HG03139 (cell line): ENCODE measurements around the gene ANKRD65.
"Not testable (repeated sequence)": the region's sequence is repeated elsewhere in the genome, so short reads cannot be mapped to it uniquely, and the experiment has no call there.

Experiments
- ATAC-seq: cut with Tn5 transposase; IDR thresholded peaks from one replicate; pipeline ENCODE4 v1.9.1; 2021; ENCODE audit not compliant: unreplicated experiment

The ANKRD65 gene

DNA sequence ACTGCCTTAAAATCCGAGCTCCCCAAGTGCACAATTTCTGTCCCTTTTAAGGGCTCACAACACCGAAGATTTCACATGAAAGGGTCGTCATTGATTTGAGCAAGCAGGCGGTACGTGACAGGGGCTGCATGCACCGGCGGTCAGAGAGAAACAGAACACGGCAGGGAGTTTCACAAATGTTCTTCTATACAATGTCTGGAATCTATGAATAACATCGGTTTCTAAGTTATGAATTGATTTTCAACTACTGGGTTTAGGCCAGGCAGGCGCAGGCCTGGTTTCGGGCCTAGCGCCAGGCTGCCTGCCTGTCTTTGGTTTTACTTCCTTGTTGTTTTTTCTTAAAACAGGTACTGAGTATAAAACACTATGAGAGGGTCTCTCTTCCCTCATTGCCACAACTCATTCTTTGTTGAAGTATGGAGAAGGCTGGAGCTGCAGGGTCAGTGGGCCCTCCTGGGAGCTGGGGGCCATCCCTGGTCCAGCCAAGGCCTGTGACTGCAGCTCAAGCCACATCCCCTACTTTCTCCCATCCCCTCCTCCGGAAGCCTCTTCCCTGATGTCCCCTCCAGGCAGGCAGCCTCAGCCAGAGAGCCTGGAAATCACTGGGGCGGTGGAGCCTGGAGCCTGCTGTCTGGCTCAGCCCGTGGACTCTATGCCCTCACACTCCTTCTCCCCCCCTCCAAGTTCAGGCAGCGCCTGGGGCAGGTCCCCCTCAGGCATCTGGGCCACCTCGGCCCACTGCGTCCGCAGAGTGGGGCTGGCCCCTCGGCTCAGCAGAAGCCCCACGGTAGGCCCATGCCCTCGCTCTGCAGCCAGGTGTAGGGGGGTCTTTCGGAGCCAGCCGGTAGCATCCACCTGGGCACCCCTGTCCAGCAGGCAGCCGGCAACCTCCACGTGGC lies 2.4 kb downstream of the ANKRD65 start:
- no peak for ATAC-seq

DNA sequence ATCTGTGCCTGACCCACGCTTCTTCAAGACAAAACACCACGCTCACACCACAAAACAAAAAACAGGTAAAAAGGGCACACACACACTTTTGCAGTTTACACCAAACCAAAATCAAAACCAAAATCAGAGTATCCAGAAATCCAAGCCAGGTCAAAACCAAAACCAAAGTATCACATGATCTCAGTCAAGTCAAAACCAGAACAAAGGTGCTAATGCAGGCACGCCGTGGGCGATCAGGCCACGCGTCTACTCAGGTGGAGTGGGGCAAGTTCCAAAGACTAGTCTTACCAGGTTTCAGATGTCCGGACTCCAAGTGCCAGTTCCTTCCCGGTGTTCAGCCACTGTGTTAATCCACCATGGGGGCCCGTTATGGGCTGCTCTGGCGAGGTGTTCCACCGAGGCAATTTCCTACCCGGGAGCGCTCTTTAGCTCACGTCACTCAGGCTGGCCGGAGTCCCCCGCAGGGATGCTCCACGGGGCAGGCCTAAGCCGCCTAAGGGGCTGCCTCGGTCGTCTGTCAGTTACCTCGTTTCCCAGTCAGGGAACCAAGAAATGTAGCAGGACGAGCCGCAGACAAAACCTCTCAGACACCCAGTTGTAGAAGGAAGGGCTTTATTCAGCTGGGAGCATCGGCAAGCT lies 3.1 kb downstream of the ANKRD65 start:
- not testable (repeated sequence) for ATAC-seq

DNA sequence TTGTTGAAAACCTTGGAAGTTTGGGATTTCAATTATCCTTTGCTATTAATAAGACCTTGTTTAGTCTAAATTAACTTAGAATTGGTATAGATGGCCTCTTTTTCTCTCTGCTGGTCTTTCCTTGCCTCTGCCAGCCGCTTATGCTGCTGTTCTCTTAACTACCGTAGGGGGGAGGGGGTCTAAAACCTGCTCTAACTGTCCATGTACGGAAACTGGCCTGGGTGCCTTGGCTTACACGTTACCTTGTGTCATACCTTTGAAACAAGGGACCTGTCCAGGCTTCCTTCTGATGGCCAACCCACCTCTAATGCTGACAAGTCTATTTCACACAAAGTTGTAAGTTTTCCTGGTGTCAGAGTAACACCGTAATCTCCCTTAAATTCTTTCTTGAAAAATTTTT lies 3.7 kb downstream of the ANKRD65 start:
- not testable (repeated sequence) for ATAC-seq

DNA sequence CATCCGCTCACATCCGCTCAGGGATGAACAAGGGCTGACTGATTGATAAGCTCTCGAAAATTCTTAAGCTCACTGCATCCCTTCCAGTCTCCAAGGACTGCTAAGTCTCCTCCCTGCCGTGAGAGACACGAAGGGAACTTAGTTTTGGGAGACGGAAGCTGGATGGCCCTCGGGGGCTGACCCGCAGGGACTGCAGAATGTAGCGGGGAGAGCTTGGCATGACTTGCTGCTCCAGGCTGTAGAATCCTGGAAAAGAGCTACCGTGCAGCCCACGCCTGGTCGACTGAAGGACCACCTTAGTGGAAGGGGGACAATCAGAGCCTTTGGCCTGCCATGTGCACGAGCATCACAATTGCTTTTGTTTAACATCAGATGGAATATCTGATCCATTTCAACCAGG lies 5.3 kb downstream of the ANKRD65 start:
- no peak for ATAC-seq

DNA sequence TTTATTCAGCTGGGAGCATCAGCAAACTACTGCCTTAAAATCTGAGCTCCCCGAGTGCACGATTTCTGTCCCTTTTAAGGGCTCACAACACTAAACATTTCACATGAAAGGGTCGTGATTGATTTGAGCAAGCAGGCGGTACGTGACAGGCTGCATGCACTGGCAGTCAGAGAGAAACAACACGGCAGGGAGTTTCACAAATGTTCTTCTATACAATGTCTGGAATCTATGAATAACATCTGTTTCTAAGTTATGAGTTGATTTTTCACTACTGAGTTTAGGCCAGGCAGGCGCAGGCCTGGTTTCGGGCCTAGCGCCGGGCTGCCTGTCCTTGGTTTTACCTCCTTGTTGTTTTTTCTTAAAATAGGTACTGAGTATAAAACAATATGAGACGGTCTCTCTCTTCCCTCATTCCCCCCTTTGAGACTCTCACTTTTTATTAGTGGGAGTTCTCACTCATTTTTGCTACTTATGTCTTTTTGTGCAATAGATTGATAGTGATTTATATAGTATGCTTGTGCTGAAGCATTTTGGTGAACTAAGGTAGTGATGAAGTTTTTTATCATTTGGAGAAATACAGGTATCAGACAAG lies 8.7 kb downstream of the ANKRD65 start:
- not testable (repeated sequence) for ATAC-seq

DNA sequence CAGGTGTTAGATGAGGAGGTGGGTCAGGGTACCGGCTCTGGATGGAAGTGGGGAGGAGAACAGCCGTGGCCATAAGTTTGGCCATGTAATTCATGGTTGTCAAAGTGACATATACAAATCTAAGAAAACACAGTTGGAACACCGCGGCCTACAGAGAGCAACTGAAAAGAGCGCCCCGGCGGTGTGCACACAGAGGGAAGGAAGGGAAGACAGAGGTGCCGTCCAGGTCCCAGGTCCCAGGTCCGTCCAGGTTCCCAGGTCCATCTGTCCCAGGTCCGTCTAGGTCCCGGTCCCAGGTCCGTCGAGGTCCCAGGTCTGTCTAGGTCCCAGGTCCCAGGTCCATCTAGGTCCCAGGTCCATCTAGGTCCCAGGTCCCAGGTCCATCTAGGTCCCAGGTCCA lies 9.4 kb downstream of the ANKRD65 start:
- ATAC-seq: no peak

DNA sequence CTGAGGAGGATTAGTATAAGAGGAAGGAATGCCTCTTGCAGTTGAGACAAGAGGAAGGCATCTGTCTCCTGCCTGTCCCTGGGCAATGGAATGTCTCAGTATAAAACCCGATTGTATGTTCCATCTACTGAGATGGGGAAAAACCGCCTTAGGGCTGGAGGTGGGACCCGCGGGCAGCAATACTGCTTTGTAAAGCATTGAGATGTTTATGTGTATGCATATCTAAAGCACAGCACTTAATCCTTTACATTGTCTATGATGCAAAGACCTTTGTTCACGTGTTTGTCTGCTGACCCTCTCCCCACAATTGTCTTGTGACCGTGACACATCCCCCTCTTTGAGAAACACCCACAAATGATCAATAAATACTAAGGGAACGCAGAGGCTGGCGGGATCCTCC lies 10.8 kb downstream of the ANKRD65 start:
- ATAC-seq: not testable (repeated sequence)

DNA sequence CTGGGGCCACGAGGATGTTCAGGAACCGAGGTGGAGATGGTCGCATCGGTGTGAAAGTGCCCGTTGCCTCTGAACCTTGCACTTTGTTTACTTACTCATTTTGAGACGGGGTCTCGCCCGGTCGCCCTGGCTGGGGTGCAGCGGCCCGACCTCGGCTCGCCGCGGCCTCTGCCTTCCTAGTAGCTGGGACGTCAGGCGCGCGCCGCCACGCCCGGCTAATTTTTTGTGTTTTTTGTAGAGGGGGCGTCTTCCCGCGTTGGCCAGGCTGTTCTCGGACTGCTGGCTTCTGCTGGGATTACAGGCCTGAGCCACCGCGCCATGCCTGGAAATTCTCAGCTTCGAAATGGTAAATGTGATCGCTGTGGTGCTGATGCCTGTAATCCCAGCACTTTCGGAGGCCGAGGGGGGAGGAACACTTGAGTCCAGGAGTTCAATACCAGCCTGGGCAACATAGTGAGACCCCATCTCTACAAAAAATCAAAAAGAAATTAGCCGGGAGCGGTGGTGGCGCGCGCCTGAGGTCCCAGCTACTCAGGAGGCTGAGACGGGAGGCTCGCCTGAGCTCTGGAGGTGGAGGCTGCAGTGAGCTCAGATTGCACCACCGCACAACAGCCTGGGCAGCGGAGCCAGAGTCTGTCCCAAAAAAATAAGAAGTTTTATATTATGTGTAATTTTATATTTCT lies 13.3 kb downstream of the ANKRD65 start:
- peak; percentile 22 for ATAC-seq

DNA sequence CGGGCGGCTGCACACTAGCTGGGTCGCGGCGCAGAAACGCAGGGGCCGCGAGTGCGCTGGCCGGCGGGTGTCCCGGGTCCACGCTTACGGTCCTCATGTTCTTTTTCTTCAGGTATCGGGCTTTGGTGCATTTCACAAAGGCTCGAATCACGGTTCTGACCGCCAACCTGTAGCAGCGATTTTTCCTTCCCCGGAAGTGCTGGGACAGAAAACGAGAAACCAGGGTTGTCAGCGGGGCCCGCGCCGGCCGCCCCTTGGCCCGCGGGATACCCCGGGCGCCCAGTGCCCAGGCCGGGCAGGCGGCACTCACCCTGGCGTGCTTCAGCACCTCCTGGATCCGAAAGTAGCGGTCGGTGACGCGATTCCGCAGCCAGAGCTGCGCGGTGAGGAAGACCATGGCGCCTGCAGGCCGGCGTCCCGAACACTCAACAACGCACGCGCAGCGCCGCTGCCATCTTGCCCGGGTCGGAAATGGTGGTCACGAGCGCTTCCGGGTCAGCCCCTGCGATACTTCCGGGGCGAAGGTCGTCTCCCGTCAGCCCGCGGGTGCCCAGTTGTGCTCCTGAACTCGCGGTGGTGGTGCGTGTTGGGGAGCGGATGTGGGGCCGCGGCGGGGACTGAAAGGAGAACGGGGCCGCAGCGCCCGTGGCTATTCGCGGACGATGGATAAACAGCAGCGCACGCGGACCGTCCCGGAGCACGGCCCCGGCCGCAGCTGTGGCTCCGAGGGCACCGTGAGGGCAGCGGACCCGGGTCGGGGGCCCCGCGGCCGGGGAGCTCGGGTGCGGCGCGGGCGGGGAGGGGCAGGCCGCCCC lies 14.0 kb downstream of the ANKRD65 start, which contains the start of gene MRPL20:
Gene MRPL20 (minus strand): TSS at position 473 of the 815 bp plus-strand sequence. CDS start 76 bp downstream, at position 397.
- peak; percentile 85 for ATAC-seq

DNA sequence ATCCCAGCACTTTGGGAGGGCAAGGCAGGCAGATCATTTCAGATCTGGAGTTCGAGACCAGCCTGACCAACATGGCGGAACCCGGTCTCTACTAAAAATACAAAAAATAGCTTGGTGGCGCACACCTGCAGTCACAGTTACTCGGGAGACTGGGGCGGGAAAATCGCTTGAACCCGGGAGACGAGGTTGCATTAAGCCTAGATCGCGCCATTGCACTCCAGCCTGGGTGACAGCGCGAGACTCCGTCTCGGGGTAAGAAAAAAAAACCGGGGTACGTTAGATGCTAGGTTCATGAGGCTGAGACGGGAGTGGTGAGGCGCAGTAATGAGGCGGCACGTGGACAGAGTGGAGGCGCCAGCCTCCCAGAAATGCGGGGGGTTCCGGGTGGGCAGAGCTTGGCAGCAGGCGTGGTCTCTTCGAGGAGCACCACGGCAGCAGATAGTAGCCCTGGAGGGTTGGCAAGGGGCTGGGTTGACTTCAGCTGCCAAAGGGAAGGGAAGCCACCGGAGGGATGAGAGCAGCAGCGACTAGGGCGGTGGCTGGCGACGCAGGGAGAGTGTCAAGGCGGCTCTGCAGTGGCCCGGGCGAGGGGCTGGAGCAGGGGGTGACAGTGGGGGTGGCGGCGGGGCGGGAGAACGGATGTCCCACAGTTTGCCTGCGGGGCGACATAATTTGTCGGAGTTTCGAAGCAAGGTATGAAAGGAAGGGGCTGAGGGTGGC lies 14.8 kb downstream of the ANKRD65 start:
- ATAC-seq: no peak

DNA sequence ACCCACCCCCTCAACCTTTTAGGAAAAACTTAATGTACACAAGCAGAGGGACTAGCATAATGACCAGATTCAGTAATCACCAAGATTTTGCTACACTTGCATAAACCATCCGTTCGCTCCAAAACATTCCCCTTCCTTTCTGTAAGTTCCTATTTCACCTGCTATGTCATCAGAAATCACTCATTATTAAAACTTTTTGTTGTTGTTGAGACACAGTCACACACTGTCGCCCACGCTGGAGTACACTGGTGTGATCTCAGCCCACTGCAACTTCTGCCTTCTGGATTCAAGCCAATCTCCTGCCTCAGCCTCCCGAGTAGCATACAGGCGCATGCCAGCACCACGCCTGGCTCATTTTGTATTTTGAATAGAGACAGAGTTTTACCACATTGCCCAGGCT lies 17.4 kb downstream of the ANKRD65 start:
- no peak for ATAC-seq

DNA sequence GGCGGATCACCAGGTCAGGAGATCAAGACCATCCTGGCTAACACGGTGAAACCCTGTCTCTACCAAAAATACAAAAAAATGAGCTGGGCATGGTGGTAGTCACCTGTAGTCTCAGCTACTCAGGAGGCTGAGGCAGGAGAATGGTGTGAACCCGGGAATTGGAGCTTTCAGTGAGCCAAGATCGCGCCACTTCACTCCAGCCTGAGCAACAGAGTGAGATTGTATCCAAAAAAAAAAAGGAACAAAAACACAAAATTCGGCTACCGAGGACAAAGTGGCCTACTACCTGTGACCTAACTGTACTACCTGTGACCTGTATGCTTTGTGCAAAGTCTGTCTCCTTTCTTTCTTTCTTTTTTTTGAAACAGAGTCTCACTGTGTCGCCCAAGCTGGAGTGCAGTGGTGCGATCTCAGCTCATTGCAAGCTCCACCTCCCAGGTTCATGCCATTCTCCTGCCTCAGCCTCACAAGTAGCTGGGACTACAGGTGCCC lies 18.1 kb downstream of the ANKRD65 start:
- ATAC-seq: not testable (repeated sequence)

DNA sequence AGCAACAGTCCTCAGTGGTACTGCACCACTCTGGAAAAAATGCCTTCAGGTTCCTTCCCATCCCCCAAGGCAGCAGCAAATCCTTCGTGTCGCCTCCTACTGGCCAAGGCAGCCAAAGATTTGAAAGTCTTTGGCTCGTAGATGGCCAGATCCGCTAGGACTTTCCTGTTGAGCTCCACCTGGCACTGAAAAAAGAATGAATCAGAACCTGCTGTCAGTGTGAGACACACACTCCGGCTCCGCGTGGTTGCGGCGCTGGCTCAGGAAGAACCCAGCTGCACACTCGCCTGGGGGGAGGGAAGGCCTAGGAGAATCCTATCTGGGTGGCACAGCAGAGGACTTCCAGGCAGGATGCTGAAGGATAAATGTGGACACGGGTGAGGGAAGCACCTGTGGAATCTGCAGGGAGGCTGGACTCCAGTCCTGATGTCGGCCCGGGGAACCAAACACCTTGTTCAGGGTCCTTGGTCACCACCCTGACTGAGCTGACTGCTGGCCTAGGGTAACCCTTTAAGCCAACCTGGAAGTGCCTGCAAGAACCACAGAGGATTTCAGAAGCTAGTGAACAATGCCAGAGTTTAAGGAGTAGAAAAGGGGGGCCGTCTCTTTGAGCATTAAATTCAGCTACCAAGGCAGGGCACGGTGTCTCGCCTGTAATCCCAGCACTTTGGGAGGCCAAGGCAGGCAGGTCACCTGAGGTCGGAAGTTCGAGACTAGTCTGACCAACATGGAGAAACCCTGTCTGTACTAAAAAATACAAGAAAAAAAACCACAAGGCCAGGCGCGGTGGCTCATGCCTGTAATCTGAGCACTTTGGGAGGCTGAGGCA lies 18.8 kb downstream of the ANKRD65 start:
- no peak for ATAC-seq

DNA sequence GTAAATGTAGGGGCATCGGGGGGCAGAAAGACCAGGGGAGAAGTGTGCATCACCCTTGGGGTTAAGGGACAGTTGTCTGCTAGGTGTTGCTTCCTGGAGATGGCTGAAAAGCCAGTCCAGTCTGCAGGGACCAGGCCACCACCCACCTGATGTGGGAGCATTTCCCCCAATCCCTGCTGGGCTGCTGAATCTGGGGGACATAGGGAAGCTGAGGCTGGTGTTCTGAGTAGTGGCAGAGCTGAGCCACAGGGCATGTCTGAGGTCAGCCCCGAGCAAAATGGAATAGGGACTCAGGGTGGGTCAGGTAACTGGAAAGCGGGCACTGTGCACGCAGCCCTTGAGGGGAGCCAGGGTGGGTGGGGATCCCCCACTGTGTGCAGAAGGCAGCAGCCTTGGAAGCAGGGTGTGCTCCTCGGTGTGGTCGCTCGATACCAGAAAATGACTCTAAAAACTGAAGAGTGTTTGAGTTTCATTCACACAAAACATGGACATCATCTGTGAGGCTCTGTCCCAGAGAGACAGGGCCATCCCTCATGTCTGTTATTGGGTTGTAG lies 19.5 kb downstream of the ANKRD65 start:
- ATAC-seq: no peak

DNA sequence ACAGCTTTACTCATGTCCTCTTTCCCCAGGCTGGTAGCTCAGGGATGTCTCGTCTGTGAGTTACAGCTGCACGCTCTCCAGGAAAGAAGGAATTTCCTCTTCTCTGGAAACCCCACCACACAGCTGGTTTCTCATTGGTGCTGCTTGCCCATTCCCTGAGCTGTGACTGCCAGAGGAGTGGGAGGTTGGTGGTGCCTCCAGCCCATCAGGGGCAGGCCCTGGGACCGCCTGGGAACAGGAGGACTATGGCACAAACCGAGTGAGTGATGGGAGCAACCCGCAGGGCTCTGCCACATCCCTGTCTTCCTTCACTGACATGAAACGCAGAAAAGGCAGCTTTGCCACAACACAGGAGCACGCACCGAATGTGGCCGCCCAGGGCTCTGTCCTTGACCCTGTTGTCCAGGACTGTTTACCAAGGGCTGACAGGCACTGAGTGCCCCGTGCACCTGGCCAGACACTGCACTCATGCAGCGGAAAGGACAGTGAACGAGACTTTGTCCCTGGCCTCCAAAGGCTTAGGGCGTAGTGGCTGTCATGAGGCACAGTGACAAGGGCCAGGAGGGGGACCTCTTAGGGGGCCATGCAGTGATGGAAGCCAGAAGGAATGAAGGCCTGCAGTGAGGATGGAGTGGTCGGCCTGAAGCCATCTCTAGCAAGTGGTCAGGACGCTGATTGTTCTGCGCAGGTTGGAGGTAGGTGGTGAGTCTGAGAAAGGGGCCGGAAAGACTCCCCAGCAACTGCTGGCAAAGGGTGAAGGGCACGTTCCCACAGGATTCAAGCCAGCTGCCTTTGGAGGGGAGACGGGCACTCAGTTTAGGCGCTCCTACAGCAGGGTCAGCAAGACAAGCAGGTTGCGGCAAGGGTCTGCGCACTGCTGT lies 20.3 kb downstream of the ANKRD65 start:
- ATAC-seq: no peak

DNA sequence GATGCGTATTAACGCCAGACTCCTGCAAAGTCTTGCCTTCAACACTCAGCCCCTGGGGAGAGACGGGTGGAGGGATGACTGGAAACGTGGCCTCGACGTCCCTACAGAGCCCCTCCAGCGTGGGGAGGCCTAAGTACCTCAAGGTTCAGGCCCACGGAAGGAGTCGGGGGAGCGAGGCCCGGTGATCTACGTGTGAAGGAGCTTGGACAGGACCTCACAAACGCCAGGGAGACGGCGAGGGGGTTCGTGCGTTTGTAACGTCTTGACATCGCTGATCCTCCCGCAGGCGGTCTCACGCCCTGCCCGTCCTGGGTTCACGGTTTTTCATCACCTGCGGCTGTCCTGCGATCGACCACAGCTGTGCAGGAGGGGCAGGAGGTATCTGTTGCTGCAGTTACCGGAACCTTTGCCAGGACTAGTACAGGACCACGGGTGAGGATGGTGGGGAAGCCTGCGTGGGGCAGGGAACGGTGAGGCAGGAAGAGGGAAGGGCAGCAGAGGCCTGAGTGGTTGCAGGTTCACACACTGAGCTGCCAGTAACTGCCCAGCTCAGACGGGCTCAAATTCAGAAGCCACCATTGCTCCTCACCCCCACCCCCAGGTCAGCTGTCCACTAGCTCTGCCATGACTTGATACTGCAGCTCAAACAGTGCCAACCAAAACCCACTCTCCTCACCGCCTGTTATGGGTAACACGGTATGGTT lies 21.1 kb downstream of the ANKRD65 start:
- no peak for ATAC-seq
